Left renal pelvis (tissue), 4 donors: ENCODE measurements around the gene PTGER4. TPM values are rescaled to one million over a fixed set of nuclear protein-coding genes. Genes with fewer than 3 reads are reported as not detected.
"Not testable (repeated sequence)": the region's sequence is repeated elsewhere in the genome, so short reads cannot be mapped to it uniquely, and the experiment has no call there.

Experiments used
- DNase-seq, 4 donors: peaks; one replicate each; pipeline ENCODE4 v3.0.0-alpha.2; 2013; ENCODE audit warnings: low read depth in 4 of 4, low spot score in 3 of 4
- polyA plus RNA-seq, 4 donors: library from polyadenylated mRNA; unstranded; fragments of 120-200 nt; gene quantifications; one replicate each; pipeline ENCODE4 v1.2.1, GENCODE V29; 2013; ENCODE audit not compliant: insufficient read length in 4 of 4

PTGER4 gene
- 10 to 100 TPM in 3 of 4 donors, 1 to 10 TPM in 1; 2.8 to 13.6 (median 11.3) TPM for polyA plus RNA-seq

DNA sequence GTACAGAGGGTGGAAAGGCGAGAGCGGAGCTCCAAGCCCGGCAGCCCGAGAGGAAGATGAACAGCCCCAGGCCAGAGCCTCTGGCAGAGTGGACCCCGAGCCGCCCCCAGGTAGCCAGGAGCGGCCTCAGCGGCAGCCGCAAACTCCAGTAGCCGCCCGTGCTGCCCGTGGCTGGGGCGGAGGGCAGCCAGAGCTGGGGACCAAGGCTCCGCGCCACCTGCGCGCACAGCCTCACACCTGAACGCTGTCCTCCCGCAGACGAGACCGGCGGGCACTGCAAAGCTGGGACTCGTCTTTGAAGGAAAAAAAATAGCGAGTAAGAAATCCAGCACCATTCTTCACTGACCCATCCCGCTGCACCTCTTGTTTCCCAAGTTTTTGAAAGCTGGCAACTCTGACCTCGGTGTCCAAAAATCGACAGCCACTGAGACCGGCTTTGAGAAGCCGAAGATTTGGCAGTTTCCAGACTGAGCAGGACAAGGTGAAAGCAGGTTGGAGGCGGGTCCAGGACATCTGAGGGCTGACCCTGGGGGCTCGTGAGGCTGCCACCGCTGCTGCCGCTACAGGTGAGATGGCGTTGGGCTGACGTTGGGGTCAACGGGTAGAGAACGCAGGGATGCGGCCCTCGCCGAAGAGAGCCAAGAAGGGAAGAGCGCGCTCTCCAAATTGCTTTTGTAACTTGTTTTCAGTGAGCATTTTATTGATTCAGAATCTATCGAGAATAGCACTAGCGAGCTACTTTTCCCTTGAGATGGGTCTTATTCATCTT lies at the start of gene PTGER4:
PTGER4 (plus strand) TSS at position 3 of the 769 bp plus-strand sequence. CDS start 1,079 bp downstream, outside the sequence.
- DNase-seq = no peak

DNA sequence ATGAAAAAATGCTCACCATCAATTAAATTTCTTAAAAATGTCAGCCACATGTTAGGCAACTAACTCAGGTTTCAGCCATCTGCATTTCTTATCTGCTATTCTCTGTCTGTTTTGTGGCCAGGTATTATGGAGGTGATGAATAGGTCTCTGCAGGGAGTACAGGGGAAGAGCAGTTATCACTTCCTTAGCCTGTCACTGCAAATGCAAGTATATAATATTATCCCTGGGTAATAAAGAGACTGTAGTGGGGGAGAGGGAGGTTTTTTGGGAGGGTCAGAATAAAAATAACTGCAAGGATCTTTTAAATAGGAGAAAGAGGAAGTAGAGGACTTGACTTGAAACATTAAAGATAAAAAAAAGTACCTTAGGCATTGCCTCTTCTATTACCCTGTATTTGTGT lies 49.6 kb upstream of the PTGER4 start:
- DNase-seq = no peak

DNA sequence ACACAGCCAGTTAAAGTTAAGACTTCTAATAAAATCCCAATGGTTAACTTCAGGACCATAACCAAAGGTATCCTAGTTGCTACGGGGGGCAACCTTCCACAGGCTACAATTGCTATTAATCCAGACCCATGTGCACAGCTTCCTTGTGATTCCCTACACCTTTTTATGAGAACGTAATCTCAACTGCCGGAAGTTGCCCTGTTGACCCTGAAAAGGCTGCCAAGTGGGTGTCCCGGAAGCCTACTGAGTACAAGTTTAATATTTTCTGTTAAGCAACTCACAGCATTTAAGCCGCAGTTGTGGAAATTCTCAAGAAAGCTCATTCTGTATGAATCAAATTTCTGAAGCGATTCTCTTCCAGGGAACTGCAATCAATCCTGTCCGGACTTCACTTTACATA lies 48.5 kb upstream of the PTGER4 start:
- no peak for DNase-seq

DNA sequence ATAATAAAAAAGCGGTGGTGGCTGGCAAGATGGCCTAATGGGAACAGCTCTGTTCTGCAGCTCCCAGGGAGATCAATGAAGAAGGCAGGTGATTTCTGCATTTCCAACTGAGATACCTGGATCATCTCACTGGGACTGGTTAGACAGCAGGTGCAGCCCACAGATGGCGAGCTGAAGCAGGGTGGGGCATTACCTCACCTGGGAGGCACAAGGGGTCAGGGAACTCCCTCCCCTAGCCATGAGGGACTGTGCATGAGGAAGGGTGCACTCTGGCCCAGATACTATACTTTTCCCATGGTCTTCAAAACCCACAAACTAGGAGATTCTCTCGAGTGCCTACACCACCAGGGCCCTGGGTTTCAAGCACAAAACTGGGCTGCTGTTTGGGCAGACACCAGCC lies 45.6 kb upstream of the PTGER4 start:
- no peak for DNase-seq

DNA sequence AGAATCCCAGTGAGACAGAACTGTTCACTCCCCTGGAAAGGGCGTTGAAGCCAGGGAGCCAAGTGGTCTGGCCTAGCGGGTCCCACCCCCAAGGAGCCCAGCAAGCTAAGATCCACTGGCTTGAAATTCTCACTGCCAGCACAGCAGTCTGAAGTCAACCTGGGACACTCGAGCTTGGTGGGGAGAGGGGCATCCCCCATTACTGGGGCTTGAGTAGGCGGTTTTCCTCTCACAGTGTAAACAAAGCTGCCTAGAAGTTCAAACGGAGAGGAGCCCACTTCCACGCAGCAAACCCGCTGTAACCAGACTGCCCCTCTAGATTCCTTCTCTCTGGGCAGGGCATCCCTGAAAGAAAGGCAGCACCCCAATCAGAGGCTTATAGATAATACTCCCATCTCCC lies 45.1 kb upstream of the PTGER4 start:
- no peak for DNase-seq

DNA sequence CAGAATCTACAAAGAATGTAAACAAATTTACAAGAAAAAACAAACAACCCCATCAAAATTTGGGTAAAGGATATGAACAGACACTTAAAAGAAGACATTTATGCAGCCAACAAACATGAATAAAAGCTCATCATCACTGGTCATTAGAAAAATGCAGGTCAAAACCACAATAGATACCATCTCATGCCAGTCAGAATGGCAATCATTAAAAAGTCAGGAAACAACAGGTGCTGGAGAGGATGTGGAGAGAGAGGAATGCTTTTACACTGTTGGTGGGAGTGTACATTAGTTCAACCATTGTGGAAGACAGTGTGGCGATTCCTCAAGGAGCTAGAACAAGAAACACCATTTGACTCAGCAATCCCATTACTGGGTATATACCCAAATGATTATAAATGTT lies 40.2 kb upstream of the PTGER4 start:
- DNase-seq = not testable (repeated sequence)

DNA sequence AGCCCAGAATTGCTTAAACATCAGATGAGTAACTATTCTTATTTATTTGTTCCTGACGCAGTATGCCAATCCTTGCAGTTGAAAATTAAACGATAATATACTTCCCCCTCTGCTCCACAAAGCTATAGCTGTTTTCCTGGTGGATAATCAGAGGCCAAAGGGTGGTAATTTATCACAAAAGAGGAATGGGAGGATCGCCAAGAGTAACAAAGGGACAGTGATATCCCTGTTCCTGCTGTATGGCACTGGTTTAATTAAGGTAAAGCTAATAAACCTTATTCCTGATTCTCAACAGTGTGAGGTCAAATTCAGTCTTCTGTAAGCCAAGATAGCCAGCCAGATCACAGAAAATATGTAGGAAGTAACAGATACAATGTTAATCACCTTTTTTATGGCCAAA lies 33.4 kb upstream of the PTGER4 start:
- peak in 2 of 4 donors; percentile 14 to 39 for DNase-seq

DNA sequence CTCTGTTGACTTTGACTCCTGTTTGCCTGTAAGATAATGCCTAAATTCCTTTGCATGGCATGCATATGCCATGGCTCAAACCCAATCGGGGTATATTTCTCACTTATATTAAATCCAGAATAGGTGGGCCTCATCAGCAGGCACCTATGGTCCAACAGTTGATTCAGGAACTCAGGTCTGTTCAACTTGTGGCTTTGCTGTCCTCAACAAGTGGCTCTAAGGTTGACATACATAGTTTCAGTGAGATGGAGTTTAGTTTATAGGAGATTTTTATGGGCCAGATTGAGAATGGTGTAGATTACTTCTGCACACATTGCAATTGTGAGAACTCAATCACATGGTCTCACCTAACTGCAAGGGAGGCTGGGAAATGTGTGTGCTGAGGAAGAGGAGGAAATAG lies 31.6 kb upstream of the PTGER4 start:
- DNase-seq = no peak

DNA sequence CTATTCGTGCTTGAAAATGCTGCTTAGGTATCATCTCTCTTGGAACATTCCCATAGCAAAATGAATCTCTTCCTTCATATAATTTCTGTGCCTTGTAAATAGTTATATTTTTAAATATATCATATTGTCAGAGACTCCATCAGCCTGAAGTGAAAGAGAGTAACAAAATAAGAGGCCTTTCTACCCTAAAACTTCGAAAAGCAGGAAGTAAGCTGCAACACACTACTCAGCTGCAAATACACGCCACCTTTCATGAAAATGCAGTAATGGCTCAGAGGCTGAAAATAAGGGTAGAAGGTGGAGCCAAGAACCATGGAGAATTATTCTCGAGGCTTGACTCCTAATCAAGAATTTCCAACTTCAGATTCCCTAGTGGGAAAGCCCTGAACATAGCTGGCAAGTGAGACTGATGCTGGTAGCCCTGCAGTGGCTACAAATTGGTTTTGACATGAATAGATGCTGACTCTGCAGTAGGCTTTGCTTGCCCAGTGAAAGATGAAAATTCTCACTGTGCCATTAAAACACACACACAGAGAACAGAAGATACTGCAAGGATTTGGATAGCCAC lies 30.2 kb upstream of the PTGER4 start:
- DNase-seq = no peak

DNA sequence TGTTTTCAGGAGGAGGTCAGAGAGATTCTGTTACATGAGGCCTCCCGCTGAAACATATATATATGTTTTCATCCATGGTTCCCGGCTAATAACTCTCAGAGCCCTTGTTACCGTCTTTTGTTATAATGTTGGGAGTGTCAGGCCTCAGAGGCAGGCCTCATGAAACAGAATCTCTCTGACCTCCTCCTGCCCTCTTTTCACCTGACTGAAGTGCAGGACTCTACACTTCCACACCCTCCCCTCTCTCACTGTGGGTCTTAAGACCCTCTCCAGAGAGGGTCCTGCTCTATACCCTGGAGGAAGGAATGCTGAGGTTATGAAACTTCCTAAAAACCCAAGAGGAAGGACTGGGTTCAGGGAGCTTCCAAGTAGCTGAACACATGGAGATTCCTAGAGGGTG lies 28.5 kb upstream of the PTGER4 start:
- DNase-seq = no peak

DNA sequence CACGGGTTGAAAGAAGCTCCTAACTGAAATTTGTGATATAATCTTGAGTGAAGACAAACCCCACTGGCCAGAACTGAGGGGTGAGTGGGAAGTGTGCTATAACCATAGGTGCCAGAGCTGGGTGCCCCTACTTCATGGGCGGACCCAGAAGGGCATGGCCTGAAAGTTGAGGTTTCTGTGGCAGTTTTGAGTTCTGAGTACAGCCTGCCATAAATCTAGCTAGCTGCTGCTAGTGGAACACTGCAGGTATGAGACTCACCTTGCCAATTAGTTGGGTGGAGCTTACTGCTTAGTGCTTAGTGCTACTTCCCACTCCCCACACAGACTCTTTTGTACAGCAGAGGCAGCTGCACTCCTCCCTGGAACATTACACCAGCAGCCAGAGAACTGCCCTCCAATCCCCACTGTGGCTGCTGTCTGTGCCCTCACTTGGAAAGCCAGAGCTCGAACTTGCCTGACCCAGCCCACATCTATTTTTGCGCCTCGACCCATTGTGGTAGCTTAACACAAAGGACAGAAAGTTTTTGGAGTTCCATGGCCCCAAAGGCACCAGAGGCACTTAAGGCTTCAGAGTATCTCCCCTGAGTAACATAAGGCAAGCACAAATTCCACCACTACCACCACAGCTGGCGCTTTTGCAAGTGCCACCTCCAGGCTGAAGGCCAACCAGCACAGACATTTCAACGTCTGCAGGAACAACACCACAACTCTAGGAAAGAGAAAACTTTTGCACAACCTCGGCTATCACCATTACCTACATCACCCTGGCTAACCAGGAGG lies 27.1 kb upstream of the PTGER4 start:
- DNase-seq = no peak

DNA sequence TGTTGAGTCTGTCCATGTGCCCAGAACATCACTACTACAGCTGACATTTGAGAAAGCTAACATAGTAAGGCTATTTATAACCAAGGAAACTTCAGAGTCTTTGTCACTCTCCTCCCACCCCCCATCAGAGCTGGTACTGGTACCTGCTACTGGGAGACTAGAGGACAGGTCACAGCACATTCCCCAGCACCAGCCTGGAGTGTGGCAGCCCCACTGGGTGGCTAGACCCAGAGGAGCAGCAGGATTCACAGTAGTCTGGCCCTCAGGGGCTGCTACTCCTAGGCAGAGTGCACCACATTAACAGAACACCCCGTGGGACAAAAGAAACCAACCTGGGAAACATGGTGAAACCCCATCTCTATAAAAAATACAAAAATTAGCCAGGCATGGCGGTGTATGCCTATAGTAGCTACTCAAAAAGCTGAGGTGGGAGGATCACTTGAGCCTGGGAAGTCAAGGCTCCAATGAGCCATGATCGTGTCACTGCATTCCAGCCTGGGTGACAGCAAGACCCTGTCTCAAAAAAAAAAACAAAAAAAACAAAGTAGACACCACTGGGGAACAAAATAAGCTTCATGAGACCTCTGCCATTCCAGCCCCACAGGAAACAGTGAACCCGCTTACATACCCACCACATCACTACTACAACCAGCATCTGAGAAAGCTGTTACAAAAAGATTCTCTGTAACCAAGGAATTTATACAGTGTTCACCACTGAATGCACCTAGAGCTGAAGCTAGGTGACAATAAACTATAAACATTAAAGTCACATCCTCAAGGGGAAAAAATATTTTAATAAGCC lies 26.3 kb upstream of the PTGER4 start:
- no peak for DNase-seq

DNA sequence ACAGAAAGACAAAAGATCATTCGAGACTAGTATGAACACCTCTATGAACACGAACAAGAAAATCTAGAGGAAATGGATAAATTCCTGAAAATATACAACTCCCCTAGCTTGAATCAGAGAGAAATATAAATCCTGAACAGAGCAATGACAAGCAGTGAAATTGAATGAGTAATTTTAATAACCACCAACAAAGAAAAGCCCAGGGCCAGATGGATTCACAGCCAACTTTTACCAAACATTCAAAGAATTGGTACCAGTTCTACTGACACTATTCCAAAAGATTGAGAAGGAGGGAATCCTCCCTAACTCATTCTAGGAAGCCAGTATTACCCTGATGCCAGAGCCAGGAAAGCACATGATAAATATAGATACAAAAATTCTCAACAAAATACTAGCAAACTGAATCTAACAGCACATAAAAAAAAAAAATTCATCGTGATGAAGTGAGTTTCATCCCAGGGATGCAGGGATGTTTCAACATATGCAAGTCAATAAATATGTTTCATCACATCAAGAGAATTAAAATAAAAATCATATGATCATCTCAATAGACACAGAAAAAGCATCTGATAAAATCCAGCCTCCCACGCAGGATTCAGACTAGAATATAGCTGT lies 25.2 kb upstream of the PTGER4 start:
- DNase-seq = no peak

DNA sequence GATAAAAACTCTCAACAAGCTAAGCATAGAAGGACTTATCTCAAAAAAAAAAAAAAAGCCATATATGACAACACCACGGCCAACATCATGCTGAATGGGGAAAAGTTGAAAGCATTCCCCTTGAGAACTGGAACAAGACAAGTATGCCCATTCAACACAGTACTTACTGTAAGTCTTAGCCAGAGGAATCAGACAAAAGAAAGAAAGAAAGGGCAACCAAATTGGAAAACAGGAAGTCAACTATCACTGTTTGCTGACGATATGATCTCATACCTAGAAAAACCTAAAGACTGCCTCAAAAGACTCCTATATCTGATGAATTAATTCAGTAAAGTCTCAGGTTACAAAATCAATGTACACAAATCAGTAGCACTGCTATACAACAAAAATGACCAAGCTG lies 24.6 kb upstream of the PTGER4 start:
- no peak for DNase-seq

DNA sequence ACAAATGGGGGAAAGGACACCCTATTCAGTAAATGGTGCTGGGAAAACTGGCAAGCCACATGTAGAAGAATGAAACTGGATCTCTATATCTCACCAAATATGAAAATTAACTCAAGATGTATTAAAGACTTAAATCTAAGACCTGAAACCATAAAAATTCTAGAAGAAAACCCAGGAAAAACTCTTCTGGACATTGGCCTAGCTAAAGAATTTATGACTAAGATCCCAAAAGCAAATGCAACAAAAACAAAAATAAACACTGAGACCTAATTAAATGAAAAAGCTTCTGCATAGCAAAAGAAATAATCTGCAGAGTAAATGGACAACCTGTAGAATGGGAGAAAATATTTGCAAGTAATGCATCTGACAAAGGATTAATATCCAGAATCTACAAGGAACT lies 23.6 kb upstream of the PTGER4 start:
- not testable (repeated sequence) for DNase-seq

DNA sequence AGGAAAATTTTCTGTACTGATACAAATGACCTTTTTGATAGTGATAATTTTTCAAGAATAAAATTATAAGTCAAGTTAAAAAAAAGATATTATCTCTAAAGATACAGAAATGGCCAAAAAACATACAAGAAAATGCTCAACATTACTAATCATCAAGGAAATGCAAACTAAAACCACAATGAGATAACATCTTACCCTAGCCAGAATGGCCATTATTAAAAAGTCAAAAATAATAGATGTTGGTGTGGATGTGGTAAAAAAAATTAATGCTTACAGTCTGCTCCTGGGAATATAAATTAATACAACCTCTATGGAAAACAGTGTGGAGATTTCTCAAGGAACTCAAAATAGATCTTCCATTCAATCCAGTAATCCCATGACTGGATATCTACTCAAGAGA lies 22.9 kb upstream of the PTGER4 start:
- no peak for DNase-seq

DNA sequence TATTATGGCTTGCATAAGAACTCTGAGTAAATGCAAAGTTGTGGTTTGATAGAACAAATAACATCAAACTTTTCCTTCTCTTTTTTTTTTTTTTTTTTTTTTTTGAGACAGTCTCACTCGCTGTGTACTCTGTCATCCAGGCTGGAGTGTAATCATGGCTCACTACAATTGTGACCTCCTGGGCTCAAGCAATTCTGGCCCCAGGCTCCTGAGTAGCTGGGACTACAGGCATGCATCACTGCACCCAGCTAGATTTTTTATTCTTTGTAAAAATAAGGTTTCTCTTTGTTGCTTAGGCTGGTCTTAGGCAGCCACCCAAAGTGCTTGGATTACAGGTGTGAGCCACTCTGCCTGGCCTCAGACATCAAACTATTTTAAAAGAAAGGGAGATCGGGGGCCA lies 19.0 kb upstream of the PTGER4 start:
- DNase-seq = no peak

DNA sequence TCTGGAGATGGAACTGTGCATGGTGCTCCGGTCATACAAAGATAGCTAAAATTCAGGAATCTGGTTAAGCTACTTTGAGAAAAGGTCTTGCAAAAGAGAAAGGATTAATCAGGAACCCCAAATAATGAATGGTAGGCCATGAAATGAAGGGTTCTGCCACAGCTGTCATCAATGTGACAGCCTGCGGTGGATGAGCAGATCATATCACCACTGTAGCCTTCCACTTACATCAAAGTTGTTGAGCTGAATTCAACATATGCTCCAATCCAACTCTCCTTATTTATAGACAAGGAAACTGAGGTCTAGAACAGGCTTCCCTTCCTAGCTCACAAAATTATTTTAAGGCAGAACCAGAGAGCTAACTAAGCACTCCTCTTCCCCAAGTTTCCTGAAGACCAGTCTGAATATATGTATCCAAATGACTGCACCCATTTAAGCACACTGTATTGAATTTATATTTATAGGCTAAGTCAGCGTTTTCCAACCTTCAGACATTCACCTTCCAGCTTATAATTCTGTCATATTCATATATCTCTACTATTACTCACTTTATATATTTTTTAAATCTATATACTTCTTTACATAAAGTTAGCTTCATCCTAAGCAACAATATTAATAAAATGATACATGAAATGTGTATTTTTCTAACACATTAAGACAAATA lies 13.9 kb upstream of the PTGER4 start:
- DNase-seq = no peak

DNA sequence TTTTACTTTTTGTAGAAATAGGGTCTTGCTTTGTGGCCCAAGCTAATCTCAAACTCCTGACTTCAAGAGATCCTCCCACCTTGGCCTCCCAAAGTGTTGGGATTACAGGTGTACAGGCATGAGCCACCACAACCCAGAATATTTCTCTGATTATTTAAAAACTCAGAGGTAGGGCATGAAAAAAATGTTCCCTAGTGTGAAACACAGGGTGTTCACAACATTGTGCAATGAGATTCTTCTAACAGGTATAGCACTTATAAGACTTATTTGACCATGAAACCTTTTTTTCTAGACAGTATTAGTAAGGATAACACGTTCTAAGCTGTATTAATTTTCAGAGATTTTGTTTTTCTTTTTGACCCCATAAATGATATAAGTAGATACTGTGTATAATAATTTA lies 13.1 kb upstream of the PTGER4 start:
- DNase-seq = no peak

DNA sequence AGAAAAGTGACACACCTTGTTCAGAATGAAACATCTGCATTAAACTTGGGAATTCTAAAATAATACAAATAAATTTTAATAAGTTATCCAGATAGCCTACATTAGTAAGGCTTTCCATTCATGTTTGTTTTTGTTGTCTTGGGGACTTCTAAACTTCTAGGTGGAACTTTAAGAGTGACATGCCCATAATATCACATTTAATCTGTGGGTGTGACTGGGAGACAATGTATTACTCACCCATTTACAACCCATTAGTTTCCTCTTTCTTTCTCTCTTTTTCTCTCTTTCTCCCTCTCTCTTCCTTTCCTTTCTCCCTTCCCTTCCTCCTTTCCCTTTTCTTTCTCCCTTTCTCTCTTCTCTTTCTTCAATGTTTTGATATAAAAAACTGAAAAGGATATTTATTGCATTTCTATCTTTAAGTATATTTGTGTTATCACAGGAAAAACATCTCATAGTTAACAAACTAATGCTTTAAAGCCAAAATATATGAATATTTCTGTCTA lies 12.5 kb upstream of the PTGER4 start:
- DNase-seq = no peak
